HFFc6 (cell line): ENCODE results near the gene FGFBP1. TPM values are rescaled to one million over a fixed set of nuclear protein-coding genes. Genes with fewer than 3 reads are reported as not detected.
A peak's percentile ranks its signal among the peaks of the same experiment; 100 is the strongest.

ENCODE experiments used
- DNase-seq: peaks from one replicate; pipeline ENCODE4 v3.0.0-alpha.2; 2018
- H3K27ac Mint-ChIP-seq: 2 replicates; pipeline ENCODE4 v1.8.0; 2020; ENCODE audit warnings: mild to moderate bottlenecking, mixed read lengths
- H3K27me3 Mint-ChIP-seq: 2 replicates; pipeline ENCODE4 v1.8.0; 2021; ENCODE audit warnings: mild to moderate bottlenecking, moderate library complexity, mixed read lengths; ENCODE audit not compliant: insufficient read depth
- H3K36me3 Mint-ChIP-seq: 2 replicates; pipeline ENCODE4 v1.8.0; 2021; ENCODE audit warnings: low read depth, mixed read lengths
- H3K4me1 Mint-ChIP-seq: 2 replicates; pipeline ENCODE4 v1.8.0; 2020; ENCODE audit warnings: low read depth, mixed read lengths
- H3K4me3 Mint-ChIP-seq: 2 replicates; pipeline ENCODE4 v1.8.0; 2020; ENCODE audit warnings: mild to moderate bottlenecking, moderate library complexity, mixed read lengths
- H3K9me3 Mint-ChIP-seq: 2 replicates; pipeline ENCODE4 v1.8.0; 2020; ENCODE audit warnings: mild to moderate bottlenecking, mixed read lengths
- CTCF ChIP-seq: fragments of 200-600 bp; sonication (generic); IDR thresholded peaks from 2 replicates; pipeline ENCODE4 v1.5.0; 2021; ENCODE audit warnings: antibody characterized with exemption, mild to moderate bottlenecking
- total RNA-seq, 6 experiments: library from RNA; stranded (reverse); fragmentation: NEBNext Ultra II Directional; extraction: Animal tissue kit (Norgen Biotek cat#: 25700); gene quantifications; 2 replicates in 1 of 6; 3 replicates in 5 of 6; pipeline ENCODE4 v1.2.3, GENCODE V29; 2021

Gene FGFBP1
- total RNA-seq, 6 experiments from 2014 or later: not detected

DNA sequence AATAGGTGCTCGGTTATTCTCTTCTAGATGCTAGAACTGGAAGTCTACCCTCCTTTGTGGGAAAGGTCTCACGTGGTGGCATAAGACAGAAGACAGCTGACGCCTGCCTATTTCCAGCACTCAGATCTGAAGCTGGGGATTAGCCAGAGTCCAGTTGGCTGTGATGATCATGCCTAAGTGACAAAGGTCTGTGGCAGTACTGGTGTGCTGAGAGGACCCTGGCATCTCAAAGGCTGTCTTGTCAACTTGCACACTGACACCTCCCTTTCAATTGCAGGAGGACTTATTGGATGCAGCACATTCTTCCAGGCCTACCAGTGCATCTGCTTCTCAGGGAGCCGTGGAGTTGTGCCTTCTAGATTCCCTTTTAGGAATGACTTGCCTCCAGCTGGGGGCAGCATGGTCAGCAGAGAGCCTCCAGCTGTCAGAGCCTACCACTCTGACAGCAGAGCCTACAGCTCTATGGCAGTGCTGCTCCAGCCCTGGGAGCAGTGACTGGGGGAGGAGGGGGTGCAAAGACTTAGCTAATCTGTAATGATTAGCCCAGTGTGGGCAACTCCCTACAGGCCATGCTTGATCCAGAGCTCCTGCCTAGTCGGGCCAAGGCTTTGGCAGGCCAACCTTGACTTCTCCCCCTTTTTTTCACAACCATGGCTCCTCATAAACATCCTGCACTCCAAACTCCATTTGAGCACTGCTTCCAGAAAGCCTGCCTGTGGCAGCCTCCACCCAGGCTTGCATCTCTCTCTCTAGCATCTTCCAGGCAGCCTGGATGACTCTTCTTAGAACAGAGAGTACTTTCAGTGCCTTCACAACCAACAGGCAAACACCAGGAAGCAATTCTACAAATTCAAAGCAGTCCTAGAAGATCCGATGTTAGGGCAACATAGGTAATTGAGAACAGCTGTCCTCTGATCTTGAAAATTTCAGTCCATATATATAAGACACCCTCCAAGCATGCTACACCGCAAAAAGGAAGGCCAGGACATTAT is 38.2 kb upstream of the FGFBP1 start:
- DNase-seq: no peak
- TF ChIP-seq CTCF: no peak; the same call in 1 of the 2 replicates
- H3K27me3 Mint-ChIP-seq: peaks cover 49% of the 10 kb centered on the region
- H3K4me3 Mint-ChIP-seq: no peak overlapping the region
- H3K36me3 Mint-ChIP-seq: no peaks in the 10 kb centered on the region
- H3K4me1 Mint-ChIP-seq: no peaks in the 10 kb centered on the region
- no peak overlapping the region for H3K27ac Mint-ChIP-seq
- H3K9me3 Mint-ChIP-seq: no peaks in the 10 kb centered on the region

GRCh38 chr4:15971068-15971801 is 32.7 kb upstream of the FGFBP1 start:
- Mint-ChIP-seq H3K9me3 (no peaks in the 10 kb centered on the region), H3K27ac (no peak overlapping the region), H3K27me3 (peaks cover 41% of the 10 kb centered on the region), H3K4me1 (no peaks in the 10 kb centered on the region), H3K36me3 (no peaks in the 10 kb centered on the region), H3K4me3 (no peak overlapping the region)
- TF ChIP-seq CTCF: no peak; the same call in 1 of the 2 replicates
- no peak for DNase-seq

DNA sequence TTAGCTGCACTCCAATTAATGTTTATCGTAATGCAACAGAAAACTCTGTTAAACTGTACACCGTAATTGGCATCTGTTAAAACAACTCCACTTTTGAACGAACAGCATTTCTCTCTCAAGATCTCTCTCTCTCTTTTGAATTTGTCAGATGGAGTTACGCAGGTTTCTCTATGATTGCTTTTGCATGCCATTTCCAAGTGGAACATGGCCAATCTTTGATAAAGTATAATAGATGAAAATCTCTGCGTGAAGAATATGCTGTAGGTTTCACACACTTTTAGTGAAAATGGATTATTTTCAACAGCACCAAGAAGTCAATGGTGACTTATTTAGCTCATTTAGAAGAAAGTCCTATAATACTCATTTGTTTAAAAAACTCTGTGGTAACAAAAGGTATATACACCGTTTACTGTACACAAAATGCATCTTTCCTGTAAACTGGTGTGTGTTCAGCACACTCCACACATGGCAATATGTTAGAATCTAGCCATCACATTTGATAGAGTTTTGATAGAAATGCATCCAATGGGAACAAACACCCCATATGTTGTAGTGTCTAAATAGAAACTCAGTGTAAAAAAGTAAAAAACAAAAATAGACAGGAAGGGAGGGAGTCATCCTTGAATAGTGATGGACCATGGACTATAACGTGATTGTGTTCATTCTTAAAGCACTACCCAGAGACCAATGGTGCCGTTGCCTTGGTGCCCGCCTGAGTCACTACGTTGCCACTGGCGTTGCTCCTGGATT is 30.2 kb upstream of the FGFBP1 start:
- no peaks in the 10 kb centered on the region for H3K9me3 Mint-ChIP-seq
- H3K4me3 Mint-ChIP-seq: no peak overlapping the region
- TF ChIP-seq CTCF: no peak
- no peaks in the 10 kb centered on the region for H3K36me3 Mint-ChIP-seq
- no peak for DNase-seq
- H3K27me3 Mint-ChIP-seq: peaks cover 34% of the 10 kb centered on the region
- no peak overlapping the region for H3K27ac Mint-ChIP-seq
- no peaks in the 10 kb centered on the region for H3K4me1 Mint-ChIP-seq

- Mint-ChIP-seq H3K4me3 (no peak overlapping the region), H3K4me1 (no peaks in the 10 kb centered on the region), H3K36me3 (no peaks in the 10 kb centered on the region), H3K9me3 (no peaks in the 10 kb centered on the region), H3K27me3 (peaks cover 25% of the 10 kb centered on the region), H3K27ac (no peak overlapping the region)
- DNase-seq: no peak
- no peak for TF ChIP-seq CTCF
These were observed 26.8 kb upstream of the FGFBP1 start for GRCh38 chr4:15965325-15965724.

- DNase-seq: no peak
- peak; percentile 9; the same call in 1 of the 2 replicates for TF ChIP-seq CTCF
- peaks cover 25% of the 10 kb centered on the region for H3K27me3 Mint-ChIP-seq
- no peak overlapping the region for H3K4me3 Mint-ChIP-seq
- no peaks in the 10 kb centered on the region for H3K9me3 Mint-ChIP-seq
- H3K27ac Mint-ChIP-seq: no peak overlapping the region
- no peaks in the 10 kb centered on the region for H3K36me3 Mint-ChIP-seq
- H3K4me1 Mint-ChIP-seq: no peaks in the 10 kb centered on the region
These were observed 25.6 kb upstream of the FGFBP1 start for GRCh38 chr4:15964159-15964558.
